ENCODE measurements around the gene SRP54.

DNA sequence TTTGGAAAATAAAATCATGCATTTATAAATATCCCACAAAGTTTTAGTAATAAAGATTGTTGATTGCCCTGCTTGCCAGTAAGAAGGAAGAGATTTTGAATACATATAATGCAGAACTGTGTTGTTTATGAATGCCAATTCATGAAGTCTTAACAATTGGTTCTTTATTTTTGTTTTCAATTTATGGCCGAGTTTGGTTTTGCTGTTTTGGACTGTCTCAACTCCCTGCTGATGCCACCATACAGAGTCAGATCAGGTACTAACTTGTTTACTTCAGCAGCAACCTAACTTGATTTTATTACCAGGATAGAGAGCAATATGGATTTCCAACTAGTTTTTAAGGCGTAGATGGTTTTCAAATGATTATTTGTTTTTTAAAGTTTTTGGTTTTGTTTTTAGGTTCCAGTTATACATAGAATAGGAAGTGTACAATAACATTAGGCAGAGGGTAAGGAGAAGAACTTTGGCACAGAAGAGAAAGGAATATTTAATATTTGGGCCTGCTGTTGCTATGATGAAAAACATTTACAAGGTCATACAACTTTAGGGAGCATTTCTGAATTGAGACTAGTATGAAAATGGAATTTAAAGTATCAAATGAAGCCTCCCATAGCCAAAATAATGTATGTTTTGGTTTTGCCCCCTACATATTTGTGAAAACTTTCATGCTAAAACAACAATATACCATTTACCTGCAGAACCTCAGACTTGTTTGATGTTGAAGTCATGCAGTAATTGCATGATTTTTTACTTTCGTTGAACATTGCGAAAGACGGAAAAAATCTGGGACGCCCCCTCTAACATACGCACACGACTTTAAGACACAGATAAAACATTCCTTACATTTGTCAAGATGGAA lies 62.4 kb downstream of the SRP54 start:
- TF ChIP-seq, protein P1, sequence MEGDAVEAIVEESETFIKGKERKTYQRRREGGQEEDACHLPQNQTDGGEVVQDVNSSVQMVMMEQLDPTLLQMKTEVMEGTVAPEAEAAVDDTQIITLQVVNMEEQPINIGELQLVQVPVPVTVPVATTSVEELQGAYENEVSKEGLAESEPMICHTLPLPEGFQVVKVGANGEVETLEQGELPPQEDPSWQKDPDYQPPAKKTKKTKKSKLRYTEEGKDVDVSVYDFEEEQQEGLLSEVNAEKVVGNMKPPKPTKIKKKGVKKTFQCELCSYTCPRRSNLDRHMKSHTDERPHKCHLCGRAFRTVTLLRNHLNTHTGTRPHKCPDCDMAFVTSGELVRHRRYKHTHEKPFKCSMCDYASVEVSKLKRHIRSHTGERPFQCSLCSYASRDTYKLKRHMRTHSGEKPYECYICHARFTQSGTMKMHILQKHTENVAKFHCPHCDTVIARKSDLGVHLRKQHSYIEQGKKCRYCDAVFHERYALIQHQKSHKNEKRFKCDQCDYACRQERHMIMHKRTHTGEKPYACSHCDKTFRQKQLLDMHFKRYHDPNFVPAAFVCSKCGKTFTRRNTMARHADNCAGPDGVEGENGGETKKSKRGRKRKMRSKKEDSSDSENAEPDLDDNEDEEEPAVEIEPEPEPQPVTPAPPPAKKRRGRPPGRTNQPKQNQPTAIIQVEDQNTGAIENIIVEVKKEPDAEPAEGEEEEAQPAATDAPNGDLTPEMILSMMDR (conservative IDR thresholded peaks at IDR 0.05; ENCODE audit: low read depth, low read length): no peak
- no peak for TF ChIP-seq EZH2phosphoT487 (IDR thresholded peaks at IDR 0.05; ENCODE audit: borderline replicate concordance, low read length)
